ENCODE data around the gene ACYP2.

Gene ACYP2

GRCh38 chr2:54267577-54267976 lies 152.2 kb downstream of the ACYP2 start:
- Histone ChIP-seq H3K4me3 (ENCODE audit: low read depth in 1 of 2, low read length in 2 of 2) (no peak overlapping the region), H3K9me3 (ENCODE audit: insufficient read depth, low read length, severe bottlenecking) (no peaks in the 10 kb centered on the region), H3K4me2 (ENCODE audit: insufficient read depth, low read length) (no peak overlapping the region), H3K4me1 (ENCODE audit: insufficient read depth, low read length) (peaks cover 12% of the 10 kb centered on the region), H3K9ac (ENCODE audit: low read depth, low read length) (no peak overlapping the region), H3K27me3 (ENCODE audit: insufficient read depth, low read length, poor library complexity) (no peaks in the 10 kb centered on the region), H2AFZ (ENCODE audit: low read depth, low read length) (no peak overlapping the region), H3K36me3 (ENCODE audit: insufficient read depth, low read length) (no peaks in the 10 kb centered on the region), H4K20me1 (ENCODE audit: insufficient read depth, low read length) (no peaks in the 10 kb centered on the region), H3K79me2 (ENCODE audit: insufficient read depth, low read length) (no peaks in the 10 kb centered on the region), H3K27ac (ENCODE audit: low read length) (no peak overlapping the region)
- no peak for ATAC-seq (ENCODE audit: insufficient read depth, low read depth)
- TF ChIP-seq EZH2 (IDR thresholded peaks at IDR 0.05; ENCODE audit: borderline replicate concordance, low read depth, low read length, severe bottlenecking): no peak
- TF ChIP-seq, protein P1, sequence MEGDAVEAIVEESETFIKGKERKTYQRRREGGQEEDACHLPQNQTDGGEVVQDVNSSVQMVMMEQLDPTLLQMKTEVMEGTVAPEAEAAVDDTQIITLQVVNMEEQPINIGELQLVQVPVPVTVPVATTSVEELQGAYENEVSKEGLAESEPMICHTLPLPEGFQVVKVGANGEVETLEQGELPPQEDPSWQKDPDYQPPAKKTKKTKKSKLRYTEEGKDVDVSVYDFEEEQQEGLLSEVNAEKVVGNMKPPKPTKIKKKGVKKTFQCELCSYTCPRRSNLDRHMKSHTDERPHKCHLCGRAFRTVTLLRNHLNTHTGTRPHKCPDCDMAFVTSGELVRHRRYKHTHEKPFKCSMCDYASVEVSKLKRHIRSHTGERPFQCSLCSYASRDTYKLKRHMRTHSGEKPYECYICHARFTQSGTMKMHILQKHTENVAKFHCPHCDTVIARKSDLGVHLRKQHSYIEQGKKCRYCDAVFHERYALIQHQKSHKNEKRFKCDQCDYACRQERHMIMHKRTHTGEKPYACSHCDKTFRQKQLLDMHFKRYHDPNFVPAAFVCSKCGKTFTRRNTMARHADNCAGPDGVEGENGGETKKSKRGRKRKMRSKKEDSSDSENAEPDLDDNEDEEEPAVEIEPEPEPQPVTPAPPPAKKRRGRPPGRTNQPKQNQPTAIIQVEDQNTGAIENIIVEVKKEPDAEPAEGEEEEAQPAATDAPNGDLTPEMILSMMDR (IDR thresholded peaks at IDR 0.05; ENCODE audit: borderline replicate concordance, extremely low read depth, low read length, poor library complexity, severe bottlenecking): no peak
- DNase-seq: no peak

DNA sequence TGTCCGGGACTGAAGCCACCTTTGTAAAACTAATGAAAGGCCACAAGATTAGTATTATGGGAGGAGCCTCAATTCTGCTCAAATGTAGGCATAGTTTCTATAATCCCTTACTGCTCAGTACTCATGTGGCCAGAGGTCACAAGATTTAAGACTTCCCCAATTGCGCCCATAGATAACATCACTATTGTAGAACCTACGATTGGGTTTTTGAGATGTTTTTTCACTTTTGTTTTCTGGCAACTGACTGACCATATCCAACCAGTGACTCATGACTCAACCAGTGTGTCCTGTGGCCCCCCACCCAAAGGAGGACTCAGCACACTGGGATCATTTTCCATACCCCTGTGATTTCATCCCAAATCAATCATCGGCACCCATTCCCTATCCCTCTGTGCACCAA lies 155.8 kb downstream of the ACYP2 start:
- no peaks in the 10 kb centered on the region for H3K27me3 ChIP-seq (ENCODE audit: insufficient read depth, low read length, poor library complexity)
- no peak overlapping the region for H3K4me3 ChIP-seq (ENCODE audit: low read depth in 1 of 2, low read length in 2 of 2)
- ATAC-seq (ENCODE audit: insufficient read depth, low read depth): no peak
- H3K36me3 ChIP-seq (ENCODE audit: insufficient read depth, low read length): peaks cover 4% of the 10 kb centered on the region; the same call in 1 of the 2 replicates
- H4K20me1 ChIP-seq (ENCODE audit: insufficient read depth, low read length): no peaks in the 10 kb centered on the region
- no peak overlapping the region for H2AFZ ChIP-seq (ENCODE audit: low read depth, low read length)
- H3K4me1 ChIP-seq (ENCODE audit: insufficient read depth, low read length): peaks cover 42% of the 10 kb centered on the region
- H3K4me2 ChIP-seq (ENCODE audit: insufficient read depth, low read length): no peak overlapping the region
- no peaks in the 10 kb centered on the region for H3K79me2 ChIP-seq (ENCODE audit: insufficient read depth, low read length)
- H3K27ac ChIP-seq (ENCODE audit: low read length): no peak overlapping the region
- peaks cover 10% of the 10 kb centered on the region for H3K9me3 ChIP-seq (ENCODE audit: insufficient read depth, low read length, severe bottlenecking)
- H3K9ac ChIP-seq (ENCODE audit: low read depth, low read length): no peak overlapping the region
- no peak for DNase-seq
- TF ChIP-seq EZH2 (IDR thresholded peaks at IDR 0.05; ENCODE audit: borderline replicate concordance, low read depth, low read length, severe bottlenecking): no peak
- TF ChIP-seq, protein P1 (IDR thresholded peaks at IDR 0.05; ENCODE audit: borderline replicate concordance, extremely low read depth, low read length, poor library complexity, severe bottlenecking): no peak

GRCh38 chr2:54271843-54272627 lies 156.6 kb downstream of the ACYP2 start:
- H3K4me2 ChIP-seq (ENCODE audit: insufficient read depth, low read length): no peak overlapping the region
- H3K36me3 ChIP-seq (ENCODE audit: insufficient read depth, low read length): peaks cover 4% of the 10 kb centered on the region; the same call in 1 of the 2 replicates
- H3K27me3 ChIP-seq (ENCODE audit: insufficient read depth, low read length, poor library complexity): no peaks in the 10 kb centered on the region
- peaks cover 44% of the 10 kb centered on the region for H3K4me1 ChIP-seq (ENCODE audit: insufficient read depth, low read length)
- peak overlapping the region; percentile 43 for H3K27ac ChIP-seq (ENCODE audit: low read length)
- DNase-seq (peak; percentile 23), ATAC-seq (ENCODE audit: insufficient read depth, low read depth) (peak; percentile 64)
- no peak overlapping the region for H3K9ac ChIP-seq (ENCODE audit: low read depth, low read length)
- no peaks in the 10 kb centered on the region for H3K79me2 ChIP-seq (ENCODE audit: insufficient read depth, low read length)
- H3K4me3 ChIP-seq (ENCODE audit: low read depth in 1 of 2, low read length in 2 of 2): no peak overlapping the region
- peaks cover 10% of the 10 kb centered on the region for H3K9me3 ChIP-seq (ENCODE audit: insufficient read depth, low read length, severe bottlenecking)
- TF ChIP-seq EZH2 (IDR thresholded peaks at IDR 0.05; ENCODE audit: borderline replicate concordance, low read depth, low read length, severe bottlenecking): no peak
- TF ChIP-seq, protein P1 (IDR thresholded peaks at IDR 0.05; ENCODE audit: borderline replicate concordance, extremely low read depth, low read length, poor library complexity, severe bottlenecking): no peak
- H4K20me1 ChIP-seq (ENCODE audit: insufficient read depth, low read length): no peaks in the 10 kb centered on the region
- peak overlapping the region; percentile 69 for H2AFZ ChIP-seq (ENCODE audit: low read depth, low read length)

Measured in DND-41 (cell line).